Lower leg skin (tissue), 4 donors: ENCODE data around the gene EEF1AKMT2. TPM values are rescaled to one million over a fixed set of nuclear protein-coding genes. Genes with fewer than 3 reads are reported as not detected.
A peak's percentile ranks its signal among the peaks of the same experiment; 100 is the strongest.

Experiments used
- DNase-seq, 2 donors: peaks; one replicate each; pipeline ENCODE4 v3.0.0-alpha.2; 2019; ENCODE audit warnings: low spot score in 2 of 2
- H3K4me3 ChIP-seq: fragments of 200-600 bp; sonication (generic); 2 replicates; pipeline ENCODE4 v1.5.1; 2017; ENCODE audit warnings: mild to moderate bottlenecking, low read depth; ENCODE audit not compliant: poor library complexity, severe bottlenecking
- POLR2A ChIP-seq, 2 donors: fragments of 450-650 bp; IDR thresholded peaks; one replicate each; pipeline ENCODE4 v1.6.1; 2016 to 2017; ENCODE audit warnings: antibody characterized with exemption in 2 of 2, mild to moderate bottlenecking in 1 of 2, moderate library complexity in 1 of 2
- WGBS, 2 donors: methylation state at CpG; one replicate each; pipeline ENCODE4 v1.1.5; 2018; 5-methylcytosine and 5-hydroxymethylcytosine counted together
- intact Hi-C: fragments of 100-400 bp; cut with DNase I; formaldehyde crosslinking; loops from one replicate; pipeline ENCODE4 v1.15.0; 2023; ENCODE audit warnings: low total_unique reads
- total RNA-seq, 4 donors: library from RNA; depleted of rRNA; stranded (reverse); fragments of >200 nt; gene quantifications; one replicate each; pipeline ENCODE4 v1.1.0, GENCODE V29; 2016
- TF ChIP-seq, protein P1 (sequence below), 3 donors: fragments of 450-650 bp; IDR thresholded peaks; one replicate each; pipeline ENCODE4 v1.5.1; 2016; ENCODE audit warnings: antibody characterized with exemption in 3 of 3, mild to moderate bottlenecking in 3 of 3, moderate library complexity in 2 of 3

EEF1AKMT2 gene
- total RNA-seq, 4 donors from 2014 or later = 10.6 to 18.8 (median 14.4) TPM

GRCh38 chr10:124719213-124719851, 72.4 kb downstream of the EEF1AKMT2 start:
- peak in 1 of 2 donors; percentile 71 for DNase-seq
- H3K4me3 ChIP-seq = no peak overlapping the region
- 36 to 38% methylated on average over 8 of the region's 8 CpGs for whole genome bisulfite sequencing, 2 donors
- intact Hi-C loops = no loop called here
- TF ChIP-seq, protein P1, sequence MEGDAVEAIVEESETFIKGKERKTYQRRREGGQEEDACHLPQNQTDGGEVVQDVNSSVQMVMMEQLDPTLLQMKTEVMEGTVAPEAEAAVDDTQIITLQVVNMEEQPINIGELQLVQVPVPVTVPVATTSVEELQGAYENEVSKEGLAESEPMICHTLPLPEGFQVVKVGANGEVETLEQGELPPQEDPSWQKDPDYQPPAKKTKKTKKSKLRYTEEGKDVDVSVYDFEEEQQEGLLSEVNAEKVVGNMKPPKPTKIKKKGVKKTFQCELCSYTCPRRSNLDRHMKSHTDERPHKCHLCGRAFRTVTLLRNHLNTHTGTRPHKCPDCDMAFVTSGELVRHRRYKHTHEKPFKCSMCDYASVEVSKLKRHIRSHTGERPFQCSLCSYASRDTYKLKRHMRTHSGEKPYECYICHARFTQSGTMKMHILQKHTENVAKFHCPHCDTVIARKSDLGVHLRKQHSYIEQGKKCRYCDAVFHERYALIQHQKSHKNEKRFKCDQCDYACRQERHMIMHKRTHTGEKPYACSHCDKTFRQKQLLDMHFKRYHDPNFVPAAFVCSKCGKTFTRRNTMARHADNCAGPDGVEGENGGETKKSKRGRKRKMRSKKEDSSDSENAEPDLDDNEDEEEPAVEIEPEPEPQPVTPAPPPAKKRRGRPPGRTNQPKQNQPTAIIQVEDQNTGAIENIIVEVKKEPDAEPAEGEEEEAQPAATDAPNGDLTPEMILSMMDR (IDR thresholded peaks at IDR 0.05) = peak in 1 of 3 donors; percentile 16
- no peak for TF ChIP-seq POLR2A (IDR thresholded peaks at IDR 0.05)

- no peak overlapping the region for H3K4me3 ChIP-seq
- TF ChIP-seq POLR2A (IDR thresholded peaks at IDR 0.05) = no peak
- 69 to 73% methylated on average over 12 of the region's 12 CpGs for WGBS, 2 donors
- intact Hi-C loops = no loop called here
- DNase-seq = no peak
Measured at GRCh38 chr10:124717911-124718741, 73.6 kb downstream of the EEF1AKMT2 start.

- H3K4me3 ChIP-seq = no peak overlapping the region
- WGBS, 2 donors = 91 to 93% methylated on average over 9 of the region's 9 CpGs
- DNase-seq = no peak
- intact Hi-C loops = no loop called here
- no peak for TF ChIP-seq POLR2A (IDR thresholded peaks at IDR 0.05)
- TF ChIP-seq, protein P1 (IDR thresholded peaks at IDR 0.05) = no peak
Measured at GRCh38 chr10:124717041-124717757, 74.5 kb downstream of the EEF1AKMT2 start.

- intact Hi-C loops = no loop called here
- DNase-seq = no peak
- no peak for TF ChIP-seq POLR2A (IDR thresholded peaks at IDR 0.05)
- TF ChIP-seq, protein P1 (IDR thresholded peaks at IDR 0.05) = no peak
- WGBS, 2 donors = 90 to 95% methylated on average over 4 of the region's 4 CpGs
- no peak overlapping the region for H3K4me3 ChIP-seq
Measured at GRCh38 chr10:124716369-124716768, 75.3 kb downstream of the EEF1AKMT2 start.

DNA sequence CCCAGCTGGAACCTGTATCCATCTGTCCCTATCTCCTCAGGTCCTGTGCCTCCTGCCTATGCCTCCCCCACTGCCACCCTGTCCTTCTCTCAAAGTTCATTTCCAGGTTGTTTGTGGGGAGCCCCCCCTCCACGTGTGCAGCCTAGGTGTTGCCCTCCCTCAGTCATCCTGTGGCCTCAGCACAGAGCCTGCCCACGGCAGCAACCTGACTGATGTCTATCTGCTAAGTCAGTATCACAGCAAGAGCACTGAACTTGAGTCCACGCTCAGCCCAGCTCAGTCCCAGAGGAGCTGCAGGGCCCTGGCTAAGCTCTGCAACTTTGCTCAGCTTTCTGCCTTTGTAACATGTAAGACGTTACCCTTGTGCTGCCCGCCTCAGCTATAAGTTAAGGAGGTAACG, 76.2 kb downstream of the EEF1AKMT2 start:
- H3K4me3 ChIP-seq = no peak overlapping the region
- DNase-seq = no peak
- intact Hi-C loops = no loop called here
- WGBS, 2 donors = 65% methylated on average over 6 of the region's 6 CpGs
- TF ChIP-seq POLR2A (IDR thresholded peaks at IDR 0.05) = no peak
- TF ChIP-seq, protein P1 (IDR thresholded peaks at IDR 0.05) = no peak
